Activated naive CD8-positive, alpha-beta T cell treated with anti-CD3 and anti-CD28 coated beads, Interleukin-2, amount 50 U/mL, for 16 hours (primary cell): ENCODE results near the gene PRDM16.

Experiments
- DNase-seq: peaks from one replicate; pipeline ENCODE4 v3.0.0-alpha.2; 2020; ENCODE audit warnings: low read depth, low spot score

Gene PRDM16

DNA sequence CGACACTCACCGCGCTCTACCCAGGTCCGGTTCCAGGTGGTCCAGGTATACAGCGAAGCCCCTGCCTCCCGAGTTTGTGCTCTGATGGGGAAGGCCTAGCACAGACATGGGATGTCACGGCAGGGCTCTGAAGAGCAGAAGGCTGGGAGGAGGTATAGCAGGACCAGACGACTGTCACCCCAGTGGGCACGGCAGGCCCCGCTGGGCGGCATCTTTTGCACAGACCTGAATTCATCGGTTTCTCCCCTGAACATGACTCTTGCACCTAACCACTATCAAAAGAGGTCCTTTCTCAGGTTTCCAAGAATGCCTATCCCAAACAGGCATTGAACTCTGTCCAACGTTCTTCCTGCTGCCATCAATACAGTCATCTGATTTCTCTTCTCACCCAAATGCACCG, 416.0 kb downstream of the PRDM16 start:
- DNase-seq = no peak
